CD4-positive, alpha-beta T cell (primary cell): ENCODE results near the gene OLFML1. TPM values are rescaled to one million over a fixed set of nuclear protein-coding genes. Genes with fewer than 3 reads are reported as not detected.

Source experiments
- ATAC-seq: fragments of 200-7000 bp; cut with Tn5 transposase; one replicate; pipeline ENCODE4 v1.10.0; 2022; ENCODE audit warnings: mild to moderate bottlenecking; ENCODE audit not compliant: poor library complexity
- CTCF ChIA-PET: fragments of 350-600 bp; sonication (Branson Sonifier 250); formaldehyde crosslinking; loops from one replicate; lab custom pipeline; 2021; ENCODE audit warnings: antibody characterized with exemption, inconsistent platforms; lab: Charles Lee
- POLR2A ChIA-PET: fragments of 350-600 bp; sonication (Branson Sonifier 250); formaldehyde crosslinking; loops from one replicate; lab custom pipeline; 2021; ENCODE audit warnings: antibody characterized with exemption, inconsistent platforms; lab: Charles Lee
- DNase-seq, 14 experiments: peaks; one replicate each; pipeline ENCODE4 v3.0.0-alpha.2; 2013 to 2020; ENCODE audit warnings: mixed read lengths in 2 of 14
- H3K27ac ChIP-seq, 2 donors: one replicate each; pipeline versions ENCODE4 v1.5.1 to v1.7.0; 2013; ENCODE audit warnings: low read length in 2 of 2, low read depth in 1 of 2, mild to moderate bottlenecking in 1 of 2
- H3K27me3 ChIP-seq, 2 experiments: 1 replicate in 1 of 2; 2 replicates in 1 of 2; pipeline versions ENCODE4 v1.6.1 to v1.7.0; 2013; ENCODE audit warnings: low read length in 2 of 2, control low read depth in 1 of 2, mild to moderate bottlenecking in 1 of 2, moderate library complexity in 1 of 2; ENCODE audit not compliant: insufficient read depth in 2 of 2, control insufficient read depth in 1 of 2
- H3K36me3 ChIP-seq: one replicate; pipeline ENCODE4 v1.6.1; 2013; ENCODE audit warnings: low read length, control low read depth; ENCODE audit not compliant: insufficient read depth
- H3K4me1 ChIP-seq: one replicate; pipeline ENCODE4 v1.6.1; 2013; ENCODE audit warnings: low read length, control low read depth; ENCODE audit not compliant: insufficient read depth
- H3K4me3 ChIP-seq: one replicate; pipeline ENCODE4 v1.5.1; 2013; ENCODE audit warnings: mild to moderate bottlenecking, low read length, moderate library complexity
- H3K9me3 ChIP-seq, 2 experiments: 1 replicate in 1 of 2; 2 replicates in 1 of 2; pipeline versions ENCODE4 v1.6.1 to v1.7.0; 2013; ENCODE audit warnings: low read length in 2 of 2, mild to moderate bottlenecking in 2 of 2, control low read depth in 1 of 2, moderate library complexity in 1 of 2; ENCODE audit not compliant: control insufficient read depth in 1 of 2, insufficient read depth in 1 of 2
- H3K27ac Mint-ChIP-seq: one replicate; pipeline ENCODE4 v1.8.0; 2020; ENCODE audit warnings: mixed read lengths
- H3K27me3 Mint-ChIP-seq: one replicate; pipeline ENCODE4 v1.8.0; 2021; ENCODE audit warnings: mixed read lengths
- H3K36me3 Mint-ChIP-seq: one replicate; pipeline ENCODE4 v1.8.0; 2021; ENCODE audit warnings: low read depth, mixed read lengths
- H3K4me1 Mint-ChIP-seq: one replicate; pipeline ENCODE4 v1.8.0; 2021; ENCODE audit warnings: low read depth, mixed read lengths
- H3K4me3 Mint-ChIP-seq: one replicate; pipeline ENCODE4 v1.8.0; 2020; ENCODE audit warnings: mild to moderate bottlenecking, mixed read lengths
- H3K9me3 Mint-ChIP-seq: one replicate; pipeline ENCODE4 v1.8.0; 2020; ENCODE audit warnings: mixed read lengths
- CTCF ChIP-seq: fragments of 200-600 bp; IDR thresholded peaks from one replicate; pipeline ENCODE4 v1.8.0; 2022; ENCODE audit warnings: antibody characterized with exemption, mild to moderate bottlenecking
- intact Hi-C, 2 experiments: fragments of 100-400 bp; cut with DNase I in 1 of 2; cut with micrococcal nuclease in 1 of 2; formaldehyde crosslinking; loops; one replicate each; pipeline versions ENCODE4 v1.15.1 to v1.9.0; 2023 to 2025; cut with DNase I, micrococcal nuclease
- total RNA-seq, 174 experiments: library from RNA in 2 of 174; stranded (reverse) in 2 of 174; gene quantifications; one replicate each; pipeline ENCODE4 v1.2.3 and lab custom pipeline; 2021 to 2026

The OLFML1 gene
- total RNA-seq, 2 experiments from 2014 or later: not detected

GRCh38 chr11:7486098-7486780 lies 933 bp downstream of the OLFML1 start:
- Mint-ChIP-seq H3K36me3 (no peaks in the 10 kb centered on the region), H3K27me3 (no peaks in the 10 kb centered on the region), H3K9me3 (no peaks in the 10 kb centered on the region), H3K4me3 (no peak overlapping the region), H3K27ac (no peak overlapping the region), H3K4me1 (no peaks in the 10 kb centered on the region)
- Histone ChIP-seq H3K9me3 (no peaks in the 10 kb centered on the region), H3K4me1 (no peaks in the 10 kb centered on the region), H3K27me3 (peaks cover 0 to 2% of the 10 kb centered on the region in 2 experiments), H3K36me3 (no peaks in the 10 kb centered on the region), H3K27ac (no peak overlapping the region), H3K4me3 (no peak overlapping the region)
- ChIA-PET POLR2A (no interaction called here), CTCF (interaction anchor here (0.5 kb wide), 1 partner anchor 669 kb away, joined by 5 read pairs; no protein-coding TSS in a partner anchor)
- no peak for DNase-seq
- TF ChIP-seq CTCF: no peak
- no peak for ATAC-seq
- intact Hi-C loops: no loop called here

DNA sequence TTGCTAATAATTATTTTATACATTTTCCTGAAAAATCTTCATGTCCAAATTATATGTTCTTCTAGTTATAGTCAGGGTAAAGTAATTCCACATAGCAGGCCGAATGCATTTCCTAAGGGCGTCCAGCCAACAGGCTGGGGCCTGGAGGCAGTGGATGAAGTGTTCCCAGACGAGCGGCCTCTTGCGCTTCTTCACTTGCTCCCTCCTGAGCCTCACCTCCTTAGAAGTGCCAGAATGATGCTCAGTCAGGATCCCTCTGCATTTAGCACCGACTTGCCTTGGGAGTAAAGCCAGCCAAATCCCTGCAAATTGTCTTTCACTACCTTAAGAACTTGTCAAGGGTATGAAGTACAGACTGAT lies 1.5 kb downstream of the OLFML1 start:
- H3K4me1 ChIP-seq: no peaks in the 10 kb centered on the region
- Mint-ChIP-seq H3K27ac (no peak overlapping the region), H3K27me3 (no peaks in the 10 kb centered on the region), H3K9me3 (no peaks in the 10 kb centered on the region), H3K36me3 (no peaks in the 10 kb centered on the region), H3K4me3 (no peak overlapping the region), H3K4me1 (no peaks in the 10 kb centered on the region)
- peaks cover 0 to 2% of the 10 kb centered on the region in 2 experiments for H3K27me3 ChIP-seq
- ATAC-seq (no peak), DNase-seq (no peak)
- intact Hi-C loops: no loop called here
- H3K9me3 ChIP-seq: no peaks in the 10 kb centered on the region
- H3K27ac ChIP-seq: no peak overlapping the region
- no peaks in the 10 kb centered on the region for H3K36me3 ChIP-seq
- CTCF ChIA-PET: no interaction called here
- no peak overlapping the region for H3K4me3 ChIP-seq
- no peak for TF ChIP-seq CTCF
- POLR2A ChIA-PET: no interaction called here

DNA sequence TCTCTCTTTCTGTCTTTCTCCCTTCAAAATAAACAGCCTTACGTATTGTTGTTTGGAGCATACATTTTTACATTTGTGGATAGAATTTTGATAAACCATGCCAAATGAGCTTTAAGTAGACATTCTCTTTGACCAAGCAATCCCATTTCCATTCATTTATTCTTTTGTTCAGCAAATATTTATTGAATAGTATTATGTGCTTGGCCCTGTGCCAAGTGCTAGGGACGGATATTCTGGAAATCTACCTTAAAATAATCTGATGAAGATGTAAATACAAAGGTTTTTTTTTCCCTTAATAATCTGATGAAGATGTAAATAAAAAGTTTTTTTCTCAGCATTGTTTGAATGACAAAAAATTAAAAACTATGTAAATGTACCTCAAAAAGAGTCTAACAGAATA lies 2.1 kb downstream of the OLFML1 start:
- H3K27ac Mint-ChIP-seq: no peak overlapping the region
- H3K27me3 ChIP-seq: peaks cover 0 to 2% of the 10 kb centered on the region in 2 experiments
- H3K27ac ChIP-seq: no peak overlapping the region
- no peaks in the 10 kb centered on the region for H3K4me1 Mint-ChIP-seq
- ChIA-PET POLR2A (no interaction called here), CTCF (no interaction called here)
- H3K27me3 Mint-ChIP-seq: no peaks in the 10 kb centered on the region
- no peak overlapping the region for H3K4me3 Mint-ChIP-seq
- no peak for ATAC-seq
- H3K36me3 ChIP-seq: no peaks in the 10 kb centered on the region
- no peaks in the 10 kb centered on the region for H3K9me3 ChIP-seq
- no peak for DNase-seq
- no peaks in the 10 kb centered on the region for H3K36me3 Mint-ChIP-seq
- H3K4me3 ChIP-seq: no peak overlapping the region
- H3K4me1 ChIP-seq: no peaks in the 10 kb centered on the region
- no peak for TF ChIP-seq CTCF
- intact Hi-C loops: no loop called here
- no peaks in the 10 kb centered on the region for H3K9me3 Mint-ChIP-seq
